ENCODE measurements around the gene NACC1.
A peak's percentile ranks its signal among the peaks of the same experiment; 100 is the strongest.
"Not testable (repeated sequence)": the region's sequence is repeated elsewhere in the genome, so short reads cannot be mapped to it uniquely, and the experiment has no call there.

NACC1 gene

DNA sequence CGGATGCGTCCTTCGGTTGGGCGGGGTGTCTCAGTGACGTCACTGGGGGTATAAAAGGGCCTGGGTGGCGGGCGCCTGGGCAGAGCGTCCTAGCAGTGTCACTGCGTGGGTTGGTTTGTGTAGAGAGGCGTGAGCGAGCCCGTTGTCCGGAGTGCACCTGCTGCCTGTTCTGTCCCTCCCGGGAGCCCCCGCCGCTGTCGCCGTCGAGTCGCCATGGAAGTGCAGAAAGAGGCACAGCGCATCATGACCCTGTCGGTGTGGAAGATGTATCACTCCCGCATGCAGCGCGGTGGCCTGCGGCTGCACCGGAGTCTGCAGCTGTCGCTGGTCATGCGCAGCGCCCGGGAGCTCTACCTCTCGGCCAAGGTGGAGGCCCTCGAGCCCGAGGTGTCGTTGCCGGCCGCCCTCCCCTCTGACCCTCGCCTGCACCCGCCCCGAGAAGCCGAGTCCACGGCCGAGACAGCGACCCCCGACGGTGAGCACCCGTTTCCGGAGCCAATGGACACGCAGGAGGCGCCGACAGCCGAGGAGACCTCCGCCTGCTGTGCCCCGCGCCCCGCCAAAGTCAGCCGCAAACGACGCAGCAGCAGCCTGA lies 35.0 kb downstream of the NACC1 start:
- Mint-ChIP-seq H3K9me3 (no peaks in the 10 kb centered on the region), H3K27ac (peak overlapping the region; percentile 97 to 100), H3K4me1 (peaks cover 46% of the 10 kb centered on the region), H3K4me3 (peak overlapping the region; percentile 93 to 97), H3K27me3 (no peaks in the 10 kb centered on the region)
- ATAC-seq (peak; percentile 26), DNase-seq (peak; percentile 98 to 99)

- Mint-ChIP-seq H3K9me3 (no peaks in the 10 kb centered on the region), H3K4me1 (peaks cover 47% of the 10 kb centered on the region), H3K27me3 (no peaks in the 10 kb centered on the region), H3K27ac (peak overlapping the region; percentile 97 to 100), H3K4me3 (peak overlapping the region; percentile 93 to 97)
- DNase-seq, result peak; percentile 31 to 40
- ATAC-seq, result no peak
Measured at GRCh38 chr19:13153569-13154240, 35.6 kb downstream of the NACC1 start.

GRCh38 chr19:13154241-13154778 lies 36.2 kb downstream of the NACC1 start:
- Mint-ChIP-seq H3K4me1 (peaks cover 46% of the 10 kb centered on the region), H3K27ac (peak overlapping the region; percentile 96 to 97), H3K27me3 (no peaks in the 10 kb centered on the region), H3K4me3 (peak overlapping the region; percentile 93 to 97), H3K9me3 (no peaks in the 10 kb centered on the region)
- ATAC-seq (no peak), DNase-seq (peak; percentile 46 to 78)

GRCh38 chr19:13154911-13155471 lies 36.9 kb downstream of the NACC1 start:
- peak; percentile 60 for ATAC-seq
- Mint-ChIP-seq H3K4me1 (peaks cover 48% of the 10 kb centered on the region), H3K4me3 (peak overlapping the region; percentile 93 to 97), H3K27me3 (no peaks in the 10 kb centered on the region), H3K9me3 (no peaks in the 10 kb centered on the region), H3K27ac (peak overlapping the region; percentile 96 to 97)
- peak; percentile 87 to 95 for DNase-seq

DNA sequence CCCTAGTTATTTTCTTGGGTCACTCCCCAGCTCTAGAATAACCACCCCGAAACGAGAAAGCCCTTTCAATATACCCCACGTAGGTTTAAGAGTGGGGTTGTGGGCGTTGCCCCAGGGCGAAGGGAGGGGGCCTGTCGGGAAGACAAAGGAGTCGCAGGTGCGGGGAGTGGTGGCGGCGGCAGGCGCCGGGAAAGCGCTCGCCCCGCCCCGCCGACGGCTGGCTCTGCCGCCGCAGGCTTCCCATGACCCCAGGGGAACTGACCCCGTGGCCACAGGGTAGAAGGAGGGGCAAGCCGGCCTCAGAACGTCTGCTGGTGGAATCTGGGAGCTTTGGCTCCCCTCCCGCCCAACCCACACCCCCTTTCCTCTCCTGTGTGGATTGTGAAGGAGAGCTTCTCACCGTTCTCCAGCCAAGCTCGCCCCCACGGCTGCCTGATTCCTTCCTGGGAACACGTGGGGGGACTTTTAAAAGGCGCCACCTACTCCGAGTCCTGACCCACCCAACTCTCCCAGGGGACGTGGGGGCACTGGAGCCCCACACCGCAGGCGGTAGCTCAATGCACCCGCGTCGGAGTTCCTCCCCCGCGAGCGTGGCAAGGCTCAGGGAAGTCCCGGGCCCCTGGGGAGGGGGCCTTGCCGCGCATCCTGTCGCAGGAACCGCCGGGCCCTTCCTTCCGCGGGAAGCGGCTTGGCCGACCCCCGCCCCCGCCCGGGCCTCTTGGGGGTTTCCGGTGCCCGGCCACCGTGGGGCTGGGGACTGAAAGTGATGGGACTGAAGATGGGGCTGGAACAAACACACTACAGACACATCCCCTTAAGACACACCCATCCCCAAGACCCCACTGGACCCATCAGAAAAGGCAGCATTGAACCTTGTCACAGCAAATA lies 37.7 kb downstream of the NACC1 start:
- peak; percentile 37 for ATAC-seq
- Mint-ChIP-seq H3K4me3 (peak overlapping the region; percentile 93 to 97), H3K27ac (peak overlapping the region; percentile 96 to 97), H3K27me3 (no peaks in the 10 kb centered on the region), H3K4me1 (peaks cover 56% of the 10 kb centered on the region), H3K9me3 (no peaks in the 10 kb centered on the region)
- peak; percentile 78 to 92 for DNase-seq

GRCh38 chr19:13159713-13160112 lies 41.6 kb downstream of the NACC1 start:
- DNase-seq (no peak), ATAC-seq (no peak)
- peak overlapping the region; percentile 13 to 51 for H3K4me3 Mint-ChIP-seq
- H3K4me1 Mint-ChIP-seq, result peaks cover 88% of the 10 kb centered on the region
- peak overlapping the region in 1 of 2 donors; percentile 68 for H3K27ac Mint-ChIP-seq
- H3K9me3 Mint-ChIP-seq, result no peaks in the 10 kb centered on the region
- no peaks in the 10 kb centered on the region for H3K27me3 Mint-ChIP-seq

DNA sequence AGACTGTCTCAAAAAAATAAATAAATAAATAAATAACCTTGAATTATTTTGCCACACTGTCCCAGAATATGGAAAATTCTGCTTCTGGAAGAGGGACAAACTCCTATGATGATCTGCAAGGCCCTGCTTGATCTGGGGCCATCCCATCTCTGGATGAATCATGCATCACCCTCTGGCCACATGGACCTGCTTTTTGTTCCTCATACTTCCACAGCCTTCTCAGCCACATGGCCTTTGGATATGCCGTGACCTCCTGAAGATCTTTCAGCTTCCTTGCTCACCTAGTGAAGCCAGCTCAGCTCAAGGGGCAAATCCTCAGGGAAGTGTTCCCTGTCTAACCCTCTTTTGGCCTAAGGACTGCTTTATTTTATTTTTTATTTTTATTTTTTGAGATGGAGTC lies 42.5 kb downstream of the NACC1 start:
- Mint-ChIP-seq H3K27ac (no peak overlapping the region), H3K4me1 (peaks cover 96% of the 10 kb centered on the region), H3K9me3 (no peaks in the 10 kb centered on the region), H3K4me3 (no peak overlapping the region), H3K27me3 (no peaks in the 10 kb centered on the region)
- ATAC-seq (no peak), DNase-seq (no peak)

DNA sequence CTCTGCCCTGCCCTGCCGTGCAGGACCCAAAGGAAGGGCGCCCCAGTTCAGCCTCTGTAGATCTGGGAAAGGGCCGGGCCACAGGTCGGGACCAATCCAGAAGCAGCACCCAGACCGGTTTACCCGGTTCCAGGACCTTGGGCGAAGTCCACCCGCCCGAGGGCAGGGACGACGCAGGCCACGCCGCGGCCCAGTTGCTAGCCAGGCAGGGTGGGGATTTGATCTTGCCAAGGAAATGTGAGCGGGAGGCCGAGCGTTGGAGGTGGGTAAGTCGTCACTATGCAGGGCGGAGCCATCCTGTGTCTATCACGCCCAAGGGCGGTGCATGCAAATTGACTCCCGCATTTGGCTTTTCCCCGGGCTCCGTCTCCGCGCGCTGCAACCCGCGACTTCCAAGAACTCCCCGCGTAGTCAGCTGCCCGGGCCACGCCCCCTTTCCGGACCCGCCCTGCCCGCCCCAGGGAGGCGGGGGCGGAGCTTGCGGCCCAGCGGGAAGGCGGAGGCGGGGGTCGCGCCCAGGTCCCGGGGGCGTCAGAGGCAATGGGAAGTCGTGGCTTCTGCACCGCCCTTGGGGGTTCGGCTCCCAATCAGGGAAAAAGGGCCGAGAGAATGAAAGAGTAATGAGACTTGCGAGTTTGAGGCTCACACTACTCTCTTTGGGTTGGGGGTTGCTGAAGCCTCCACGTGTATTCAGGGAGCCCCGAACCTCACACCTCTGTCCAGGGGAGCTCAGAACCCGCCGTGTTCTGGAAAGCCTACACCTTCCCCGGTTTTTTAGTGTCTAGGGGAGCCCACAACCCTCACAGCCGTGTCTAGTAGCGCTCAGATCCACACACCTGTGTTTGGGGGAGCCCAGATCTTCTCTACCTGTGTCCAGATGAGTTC lies 44.9 kb downstream of the NACC1 start:
- ATAC-seq (peak; percentile 73), DNase-seq (peak; percentile 80 to 93)
- peaks cover 0 to 5% of the 10 kb centered on the region in 2 donors for H3K9me3 Mint-ChIP-seq

GRCh38 chr19:13163609-13164342 lies 45.7 kb downstream of the NACC1 start:
- Mint-ChIP-seq H3K4me3 (peak overlapping the region; percentile 83 to 88), H3K27ac (peak overlapping the region; percentile 55 to 93), H3K4me1 (peaks cover 96% of the 10 kb centered on the region), H3K9me3 (peaks cover 0 to 5% of the 10 kb centered on the region in 2 donors), H3K27me3 (no peaks in the 10 kb centered on the region)
- DNase-seq (peak; percentile 74 to 77), ATAC-seq (peak; percentile 52)

More for the DNA sequence above, 44.9 kb downstream of the NACC1 start:
- Mint-ChIP-seq H3K4me1 (peaks cover 95% of the 10 kb centered on the region), H3K27ac (peak overlapping the region; percentile 59 to 93), H3K4me3 (peak overlapping the region; percentile 83 to 88), H3K27me3 (no peaks in the 10 kb centered on the region)

DNA sequence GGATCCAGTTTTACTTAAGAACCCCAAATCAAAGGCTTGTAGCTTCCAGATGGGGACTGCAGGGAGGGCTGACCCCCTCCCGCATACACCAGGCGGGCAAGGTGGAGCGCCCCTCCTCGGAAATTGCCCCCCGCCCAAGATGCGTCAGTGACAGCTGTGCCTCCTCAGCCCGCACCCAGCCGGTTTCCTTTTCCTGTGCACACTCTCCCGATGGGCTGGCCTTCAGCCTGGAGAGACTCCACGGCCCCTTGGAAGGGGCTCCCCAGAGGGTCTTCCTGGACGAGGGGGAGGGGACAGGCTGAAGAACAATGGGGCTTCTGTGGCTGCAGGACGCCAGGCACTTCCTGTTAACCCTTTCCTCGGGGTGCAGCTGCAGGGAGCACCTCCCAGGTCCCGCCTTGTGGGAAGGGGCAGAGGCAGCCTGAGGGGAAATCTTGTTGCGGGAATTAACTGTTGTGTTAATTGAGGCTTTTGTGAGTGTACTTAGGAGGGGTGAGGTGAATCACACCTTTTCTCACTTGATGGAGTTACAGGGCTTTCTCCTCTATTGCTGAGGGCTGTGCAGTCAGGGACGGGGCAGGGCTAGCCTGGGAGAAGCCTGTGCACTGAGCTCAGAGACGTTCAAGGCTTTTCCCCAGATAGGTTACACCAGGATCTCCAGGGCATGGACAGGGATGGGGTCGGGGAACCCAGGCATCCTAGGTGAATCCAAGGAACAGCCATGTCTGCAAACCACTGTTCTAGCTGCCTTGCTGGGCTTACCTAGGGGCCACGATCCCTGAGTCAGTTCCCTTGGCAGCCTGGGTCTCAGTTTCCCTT lies 46.5 kb downstream of the NACC1 start:
- Mint-ChIP-seq H3K4me1 (peaks cover 97% of the 10 kb centered on the region), H3K27me3 (no peaks in the 10 kb centered on the region), H3K27ac (peak overlapping the region; percentile 27 to 83), H3K9me3 (peaks cover 0 to 5% of the 10 kb centered on the region in 2 donors), H3K4me3 (peak overlapping the region; percentile 83 to 88)
- no peak for ATAC-seq
- DNase-seq, result peak; percentile 27 to 39

DNA sequence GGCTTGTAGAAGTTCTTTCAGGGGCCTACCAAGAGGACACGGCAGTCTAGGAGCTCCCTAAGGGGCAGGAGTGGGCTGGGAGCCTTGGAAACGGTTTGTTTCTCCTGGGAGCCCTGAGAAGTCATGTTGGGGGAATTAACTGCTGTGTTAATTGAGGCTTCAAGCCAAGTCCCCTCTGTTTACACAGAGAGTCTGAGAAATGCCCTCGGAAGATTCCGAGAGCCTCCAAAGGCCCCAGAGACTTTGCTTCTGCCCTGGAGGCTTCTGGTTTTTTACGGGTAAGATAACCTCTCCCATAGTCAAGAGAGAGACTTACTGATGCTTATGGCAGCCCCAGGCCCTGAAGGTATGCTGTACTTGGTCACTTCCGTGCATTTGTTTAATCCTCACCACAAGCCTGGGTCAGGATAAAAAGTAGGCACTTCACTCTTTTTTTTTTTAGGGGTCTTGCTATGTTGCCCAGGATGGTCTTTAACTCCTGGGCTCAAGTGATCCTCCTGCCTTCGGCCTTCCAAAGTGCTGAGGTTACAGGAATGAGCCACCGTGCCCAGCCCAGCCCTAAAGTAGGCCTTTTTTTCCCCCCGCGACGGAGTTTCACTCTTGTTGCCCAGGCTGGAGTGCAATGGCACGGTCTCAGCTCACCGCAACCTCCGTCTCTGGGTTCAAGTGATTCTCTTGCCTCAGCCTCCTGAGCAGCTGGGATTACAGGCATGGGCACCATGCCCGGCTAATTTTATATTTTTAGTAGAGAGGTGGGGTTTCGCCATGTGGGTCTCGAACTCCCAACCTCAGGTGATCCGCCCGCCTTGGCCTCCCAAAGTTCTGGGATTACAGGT lies 47.3 kb downstream of the NACC1 start:
- Mint-ChIP-seq H3K27me3 (no peaks in the 10 kb centered on the region), H3K4me1 (peaks cover 97% of the 10 kb centered on the region)
- ATAC-seq, result no peak

DNA sequence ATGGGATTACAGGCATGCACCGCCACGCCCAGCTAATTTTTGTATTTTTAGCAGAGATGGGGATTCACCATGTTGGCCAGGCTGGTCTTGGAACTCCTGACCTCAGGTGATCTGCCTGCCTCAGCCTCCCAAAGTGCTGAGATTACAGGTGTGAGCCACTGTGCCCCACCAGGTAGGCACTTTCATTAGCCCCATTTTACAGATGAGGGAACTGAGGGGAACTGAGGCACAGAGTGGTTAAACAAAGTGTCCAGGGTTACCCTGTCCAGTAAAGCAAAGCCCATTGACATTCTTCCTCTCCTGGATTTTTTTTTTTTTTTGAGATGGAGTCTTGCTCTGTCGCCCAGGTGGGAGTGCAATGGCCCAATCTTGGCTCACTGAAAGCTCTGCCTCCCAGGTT lies 48.1 kb downstream of the NACC1 start:
- DNase-seq, H3K4me3 Mint-ChIP-seq, ATAC-seq, H3K9me3 Mint-ChIP-seq, H3K27me3 Mint-ChIP-seq: not testable (repeated sequence)
- Mint-ChIP-seq H3K4me1 (peaks cover 97% of the 10 kb centered on the region), H3K27ac (peak overlapping the region in 1 of 2 donors; percentile 27)

More for the DNA sequence above, 47.3 kb downstream of the NACC1 start:
- peak overlapping the region; percentile 83 to 88 for H3K4me3 Mint-ChIP-seq
- H3K9me3 Mint-ChIP-seq, result peaks cover 0 to 5% of the 10 kb centered on the region in 2 donors
- DNase-seq, result no peak
- peak overlapping the region in 1 of 2 donors; percentile 46 for H3K27ac Mint-ChIP-seq

Data from stimulated activated naive CD8-positive, alpha-beta T cell treated with anti-CD3 and anti-CD28 coated beads, Interleukin-15, amount 100 ng/mL, for 72 hours (primary cell).